ENCODE results near the gene PPM1J.
"Not testable (repeated sequence)": the region's sequence is repeated elsewhere in the genome, so short reads cannot be mapped to it uniquely, and the experiment has no call there.

PPM1J gene

DNA sequence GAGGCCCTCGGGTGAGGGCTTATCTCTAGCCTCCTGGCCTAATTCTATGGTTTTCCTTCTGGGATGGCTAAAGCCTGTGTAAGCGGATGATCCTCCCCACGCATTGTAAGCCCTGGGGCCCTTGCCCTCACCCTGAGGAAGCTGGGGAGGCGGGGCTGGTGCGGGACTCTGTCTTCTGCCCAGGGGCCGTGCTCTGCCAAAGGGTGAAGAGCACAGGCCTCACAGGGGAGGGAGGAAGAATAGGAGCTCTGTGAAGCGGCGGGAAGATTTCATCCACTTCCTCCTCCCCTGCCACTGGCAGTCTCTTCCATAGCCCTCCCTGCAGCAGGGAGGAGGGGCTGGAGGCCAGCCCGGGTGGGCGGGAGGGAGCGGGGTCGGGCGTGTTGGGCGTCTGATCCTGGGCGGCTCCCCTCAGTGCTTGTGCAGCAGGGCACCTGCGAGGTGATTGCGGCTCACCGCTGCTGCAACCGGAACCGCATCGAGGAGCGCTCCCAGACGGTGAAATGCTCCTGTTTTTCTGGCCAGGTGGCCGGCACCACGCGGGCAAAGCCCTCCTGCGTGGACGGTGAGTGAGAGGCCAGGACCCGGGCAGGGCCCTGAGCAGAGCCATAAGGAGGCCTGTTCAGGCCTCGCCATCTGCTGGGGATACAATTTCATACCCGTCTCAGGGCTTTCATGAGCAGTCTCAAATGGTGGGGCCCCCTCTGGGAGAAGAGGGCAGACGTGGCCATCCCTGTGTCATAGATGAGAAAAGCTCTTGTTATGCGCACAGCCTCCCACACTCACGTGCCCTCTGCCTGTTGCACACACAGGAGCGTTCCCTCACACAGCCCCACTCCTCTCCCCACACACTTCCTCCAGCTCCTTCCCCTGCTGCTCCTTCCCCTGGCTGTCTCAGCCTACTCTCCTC is 7.7 kb upstream of the PPM1J start:
- DNase-seq (ENCODE audit: low read depth), result peak; percentile 45
- H3K4me3 ChIP-seq (ENCODE audit: low read depth, low read length), result no peak overlapping the region

DNA sequence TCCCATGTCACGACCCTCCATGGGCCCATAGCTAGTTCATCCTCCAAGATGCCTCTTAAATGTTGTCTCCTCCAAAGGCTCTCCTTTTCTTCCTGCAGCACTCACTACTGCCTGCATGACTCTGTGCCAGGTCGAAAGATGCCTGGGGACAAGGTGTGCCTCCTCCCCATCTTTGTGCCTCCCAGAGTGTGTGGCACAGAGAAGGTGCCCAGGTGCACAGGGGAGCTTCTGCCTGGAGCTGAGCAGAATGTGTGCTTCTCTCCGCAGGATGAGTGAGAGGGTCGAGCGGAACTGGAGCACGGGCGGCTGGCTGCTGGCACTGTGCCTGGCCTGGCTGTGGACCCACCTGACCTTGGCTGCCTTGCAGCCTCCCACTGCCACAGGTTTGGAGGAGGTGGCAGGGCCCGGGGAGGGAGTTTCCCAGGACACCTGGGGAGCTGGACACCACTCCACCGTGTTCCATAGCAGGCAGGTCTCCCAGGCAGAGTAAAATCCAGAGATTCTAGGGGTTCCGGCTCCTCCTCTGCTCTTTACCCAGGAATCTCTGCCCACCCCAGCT is 6.9 kb upstream of the PPM1J start:
- DNase-seq (ENCODE audit: low read depth), result no peak
- no peak overlapping the region for H3K4me3 ChIP-seq (ENCODE audit: low read depth, low read length)

DNA sequence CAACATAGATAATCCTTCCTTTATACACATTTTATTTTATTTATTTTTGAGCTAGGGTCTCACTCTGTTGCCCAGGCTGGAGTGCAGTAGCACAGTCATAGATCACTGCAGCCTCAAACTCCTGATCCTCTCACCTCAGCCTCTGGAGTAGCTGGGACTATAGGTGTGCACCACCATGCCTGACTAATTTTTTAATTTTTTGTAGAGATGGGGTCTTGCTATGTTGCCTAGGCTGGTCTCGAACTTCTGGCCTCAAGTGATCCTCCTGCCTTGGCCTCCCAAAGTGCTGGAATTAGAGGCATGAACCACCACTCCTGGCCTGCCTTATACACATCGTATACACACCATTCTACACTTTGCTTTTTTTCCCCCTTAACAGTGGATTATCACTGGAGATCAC is 6.2 kb upstream of the PPM1J start:
- H3K4me3 ChIP-seq (ENCODE audit: low read depth, low read length); DNase-seq (ENCODE audit: low read depth): not testable (repeated sequence)

DNA sequence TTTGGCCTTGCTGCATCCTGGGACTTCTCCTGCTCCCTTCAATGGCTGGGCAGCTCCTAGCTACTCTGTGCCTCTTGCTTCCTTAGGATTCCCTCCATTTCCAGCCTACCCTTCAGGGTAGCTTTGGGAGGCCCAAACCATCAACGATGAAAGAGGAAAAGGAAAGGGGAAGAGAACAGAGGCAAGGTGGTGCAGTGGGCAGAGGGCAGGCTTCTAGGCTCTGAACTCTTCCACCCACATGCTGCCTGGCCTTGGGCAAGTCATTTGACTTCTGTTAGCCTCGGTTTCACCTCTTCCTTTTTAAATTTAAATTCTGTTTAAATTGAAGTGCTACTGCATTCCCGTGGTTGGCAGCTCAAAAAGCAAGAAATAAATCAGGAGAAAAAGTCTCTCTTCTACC is 5.7 kb upstream of the PPM1J start:
- DNase-seq (ENCODE audit: low read depth), result no peak
- H3K4me3 ChIP-seq (ENCODE audit: low read depth, low read length), result no peak overlapping the region

DNA sequence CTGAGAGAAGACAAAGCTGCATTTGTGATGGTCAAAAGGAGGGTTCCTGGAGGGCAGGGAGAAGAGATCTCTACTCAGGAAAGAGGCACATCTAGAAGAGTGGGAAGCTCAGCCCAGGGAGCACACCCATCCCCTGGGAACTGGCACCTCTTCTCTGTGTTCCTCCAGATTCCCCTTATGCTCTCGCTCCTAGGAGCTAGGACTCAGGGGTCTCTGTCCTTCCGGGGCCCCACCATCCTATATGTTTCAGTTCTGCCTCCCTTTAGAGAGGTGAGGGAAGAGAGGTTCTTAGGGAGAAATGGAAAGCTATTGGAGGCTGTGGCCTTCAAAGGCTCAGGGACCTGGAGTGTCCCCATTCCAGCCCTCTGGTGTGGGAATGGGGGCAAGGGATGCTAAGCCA is 4.6 kb upstream of the PPM1J start:
- DNase-seq (ENCODE audit: low read depth), result no peak
- H3K4me3 ChIP-seq (ENCODE audit: low read depth, low read length), result no peak overlapping the region

DNA sequence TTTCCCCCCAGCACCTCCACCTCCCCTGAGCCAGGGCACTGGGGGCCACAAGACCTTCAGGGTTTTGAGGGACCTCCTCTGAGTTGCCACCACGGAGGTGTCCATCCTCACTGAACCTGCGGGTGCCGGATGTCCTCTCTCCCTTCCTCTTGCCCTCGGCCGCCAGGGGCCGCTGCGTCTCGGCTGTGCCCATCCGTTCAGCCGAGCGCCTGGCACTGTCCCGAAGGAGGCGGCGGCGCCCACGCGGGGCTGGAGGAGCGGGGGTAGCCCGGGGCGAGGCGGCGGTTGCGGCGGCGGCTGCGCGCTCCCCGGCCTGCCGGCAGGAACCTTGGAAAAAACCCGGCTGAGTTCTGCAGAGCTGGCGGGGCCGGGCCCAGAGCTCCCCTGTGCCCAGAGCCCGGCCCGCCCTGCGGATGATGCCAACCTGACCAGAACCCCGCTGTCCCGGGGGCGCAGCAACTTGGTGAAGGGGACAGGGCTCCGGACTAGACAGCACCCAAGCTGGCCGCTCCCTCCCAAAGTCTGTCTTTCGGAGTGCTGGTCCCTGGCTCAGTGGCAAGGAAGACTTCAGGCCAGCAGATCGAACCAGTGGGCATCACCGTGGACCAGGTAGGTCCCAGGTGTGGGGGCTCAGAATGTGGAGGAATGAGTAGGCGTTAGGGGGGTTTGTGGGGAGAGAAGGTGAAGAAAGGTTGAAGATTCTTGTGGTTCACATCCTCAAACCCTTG is 3.7 kb upstream of the PPM1J start:
- peak overlapping the region; percentile 26 for H3K4me3 ChIP-seq (ENCODE audit: low read depth, low read length)

DNA sequence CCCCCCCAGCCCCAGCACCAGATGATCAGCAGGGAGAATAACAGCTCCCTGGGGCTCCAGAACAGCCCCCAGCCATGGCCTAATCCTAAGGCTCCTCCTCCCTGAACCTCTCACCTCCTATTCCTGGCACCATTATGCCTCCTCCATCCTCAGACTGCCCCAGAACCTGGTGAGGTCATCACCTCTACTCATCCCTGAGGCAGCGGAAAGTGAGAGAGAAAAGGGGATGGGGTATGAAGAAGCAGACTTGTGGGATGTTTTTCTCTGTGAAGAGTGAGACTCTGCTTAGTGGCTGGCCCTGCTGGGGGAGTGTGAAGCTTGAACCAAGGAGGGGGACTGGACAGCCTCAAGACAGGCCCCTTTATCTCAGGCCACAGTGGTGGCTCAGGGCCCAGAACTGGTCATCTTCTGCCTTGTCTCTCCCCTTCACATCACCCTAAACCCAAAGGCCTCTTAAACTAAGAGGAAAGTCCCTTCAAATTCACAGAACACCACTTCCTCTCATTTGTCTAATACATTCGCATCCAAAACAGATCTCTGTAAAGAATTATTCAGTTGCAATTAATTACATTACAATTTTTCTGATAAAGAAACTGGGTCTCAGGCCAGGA is 2.2 kb upstream of the PPM1J start:
- DNase-seq (ENCODE audit: low read depth), result no peak
- no peak overlapping the region for H3K4me3 ChIP-seq (ENCODE audit: low read depth, low read length)

More for the DNA sequence above, 3.7 kb upstream of the PPM1J start:
- no peak for DNase-seq (ENCODE audit: low read depth)

DNA sequence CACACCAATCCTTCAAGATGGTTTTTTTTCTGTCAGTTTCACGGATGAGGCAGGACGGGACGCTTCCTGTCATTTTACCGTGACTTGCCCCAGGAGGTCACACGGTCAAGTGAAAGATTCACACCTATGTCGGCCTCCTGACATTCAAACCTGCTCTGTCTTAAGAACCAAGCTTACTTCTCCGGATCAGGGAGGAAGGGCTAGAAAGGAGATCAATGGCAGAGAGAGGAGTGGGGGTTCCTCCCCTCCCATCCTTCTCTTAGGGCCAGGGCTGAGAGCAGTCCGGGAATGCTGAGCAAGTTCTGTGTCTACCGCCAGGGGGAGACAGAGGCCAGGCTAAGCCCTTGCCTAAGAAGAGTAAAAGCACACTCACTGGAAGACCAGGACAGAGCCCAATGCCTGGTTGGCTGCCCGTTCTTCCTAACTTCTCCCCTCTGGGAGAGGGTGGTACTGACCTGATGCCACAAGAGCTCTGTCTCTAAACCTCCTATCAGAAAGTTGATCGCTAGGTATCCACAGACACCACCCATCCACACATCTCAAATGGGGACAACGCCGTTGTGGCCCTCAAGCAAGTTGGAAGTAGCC is 1.1 kb upstream of the PPM1J start:
- peak; percentile 62 for DNase-seq (ENCODE audit: low read depth)
- peak overlapping the region; percentile 71 for H3K4me3 ChIP-seq (ENCODE audit: low read depth, low read length)

DNA sequence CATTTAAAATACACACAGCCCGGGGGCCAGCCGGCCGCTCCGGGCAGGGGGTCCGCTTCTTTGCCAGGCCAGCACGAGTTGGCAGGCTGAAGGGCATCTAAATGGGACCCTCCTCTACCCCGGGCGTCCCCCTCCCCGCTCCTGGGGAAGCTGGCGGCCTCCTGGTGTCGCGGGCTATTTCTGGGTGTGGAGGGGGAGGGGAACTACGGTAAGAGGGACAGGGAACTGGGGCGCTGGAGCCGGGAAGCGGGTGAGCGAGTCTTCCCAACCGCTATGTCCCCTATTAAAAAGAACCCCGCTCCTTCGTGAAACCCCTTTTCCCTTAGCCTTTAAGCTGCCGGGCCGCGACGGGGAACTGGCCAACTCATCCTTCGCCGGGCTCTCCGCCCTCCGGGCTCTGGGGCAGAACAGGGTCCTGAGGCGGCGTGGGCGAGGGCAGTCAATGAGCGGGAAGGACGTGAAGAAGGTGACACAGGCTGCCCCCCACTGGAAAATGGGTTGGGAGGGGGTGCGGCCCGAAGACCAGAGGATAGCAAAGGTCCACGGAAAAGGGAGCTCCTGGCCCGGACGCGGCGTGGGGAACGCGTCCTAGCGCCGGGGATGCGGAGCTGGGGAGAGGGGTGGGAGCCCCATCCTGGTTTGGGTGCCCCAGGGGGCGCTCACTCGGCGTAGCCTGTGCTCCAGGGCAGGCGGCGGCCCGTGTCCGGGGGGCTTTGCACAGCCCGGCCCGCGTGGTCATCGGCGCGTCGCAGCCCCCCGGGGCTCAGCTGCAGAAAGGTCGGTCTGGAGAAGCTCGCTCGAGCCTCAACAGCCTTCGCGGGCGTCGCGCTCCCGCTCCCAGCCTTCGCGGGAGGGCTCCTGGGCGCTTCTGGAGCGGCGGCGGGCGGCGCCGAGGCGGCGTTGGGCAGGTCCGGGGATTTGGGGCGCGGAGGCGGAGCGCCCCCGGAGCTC is 544 bp downstream of the PPM1J start:
- no peak for DNase-seq (ENCODE audit: low read depth)

DNA sequence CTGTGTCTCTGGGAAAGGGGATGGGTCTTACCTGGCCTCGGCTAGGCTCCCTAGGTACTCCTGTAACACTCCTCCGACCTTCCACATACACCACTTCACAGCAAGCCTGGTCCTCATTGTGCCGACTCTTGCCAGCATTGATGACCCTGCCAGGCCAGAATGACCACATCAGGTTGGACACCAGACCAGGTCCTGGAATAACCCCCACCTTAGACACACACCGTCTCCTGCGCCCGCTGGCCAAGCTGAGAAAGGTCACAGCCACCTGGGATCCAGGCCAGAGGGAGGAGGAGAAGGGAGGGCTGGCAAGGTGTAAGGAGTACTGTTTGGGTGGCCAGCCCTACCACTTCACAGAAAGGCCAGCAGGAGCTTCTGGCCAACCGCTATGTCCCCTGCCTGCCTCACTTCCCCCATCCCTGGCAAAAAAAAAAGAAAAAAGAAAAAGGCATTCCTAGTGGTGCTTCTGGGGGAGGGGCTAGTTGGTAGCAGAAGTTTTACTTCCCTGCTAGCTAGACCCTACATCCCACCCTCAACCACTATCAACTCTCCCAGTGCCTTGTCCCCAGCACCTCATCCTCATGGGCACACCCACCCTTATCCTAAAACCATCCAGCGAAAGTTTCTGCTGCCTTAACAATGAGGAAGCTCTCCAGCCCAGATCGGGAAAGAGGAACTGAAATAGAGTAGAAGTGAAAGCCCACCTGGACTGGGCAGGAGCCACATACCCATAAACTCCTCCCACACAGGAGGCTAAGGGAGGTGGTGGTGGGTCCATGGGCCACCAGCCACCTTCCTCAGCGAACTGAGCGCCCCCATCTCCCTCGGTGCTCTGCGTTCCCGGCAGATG is 1.4 kb downstream of the PPM1J start:
- peak overlapping the region; percentile 71 for H3K4me3 ChIP-seq (ENCODE audit: low read depth, low read length)
- DNase-seq (ENCODE audit: low read depth), result no peak

More for the DNA sequence above, 544 bp downstream of the PPM1J start:
- H3K4me3 ChIP-seq (ENCODE audit: low read depth, low read length), result peak overlapping the region; percentile 71

DNA sequence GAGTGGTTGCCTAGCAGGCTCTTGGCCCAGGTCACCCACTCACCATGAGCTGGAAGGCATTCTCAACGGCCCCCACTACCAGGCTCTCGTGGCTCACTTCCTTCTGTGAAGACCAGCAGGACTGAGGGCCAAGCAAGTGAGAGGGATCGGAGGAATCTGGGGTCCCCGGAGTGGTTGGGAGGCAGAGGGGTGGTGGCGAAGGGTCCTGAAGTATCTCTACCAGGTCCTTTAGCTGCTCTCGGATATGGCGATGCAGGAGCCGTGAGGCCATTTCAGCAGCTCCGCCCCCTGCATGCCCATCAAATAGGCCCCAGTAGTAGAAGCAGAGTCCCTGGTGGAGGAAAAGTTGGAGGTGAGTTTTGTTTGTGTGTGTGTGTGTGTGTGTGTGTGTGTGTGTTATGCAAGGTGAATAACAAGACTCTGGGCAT is 2.4 kb downstream of the PPM1J start:
- DNase-seq (ENCODE audit: low read depth), result no peak
- no peak overlapping the region for H3K4me3 ChIP-seq (ENCODE audit: low read depth, low read length)

DNA sequence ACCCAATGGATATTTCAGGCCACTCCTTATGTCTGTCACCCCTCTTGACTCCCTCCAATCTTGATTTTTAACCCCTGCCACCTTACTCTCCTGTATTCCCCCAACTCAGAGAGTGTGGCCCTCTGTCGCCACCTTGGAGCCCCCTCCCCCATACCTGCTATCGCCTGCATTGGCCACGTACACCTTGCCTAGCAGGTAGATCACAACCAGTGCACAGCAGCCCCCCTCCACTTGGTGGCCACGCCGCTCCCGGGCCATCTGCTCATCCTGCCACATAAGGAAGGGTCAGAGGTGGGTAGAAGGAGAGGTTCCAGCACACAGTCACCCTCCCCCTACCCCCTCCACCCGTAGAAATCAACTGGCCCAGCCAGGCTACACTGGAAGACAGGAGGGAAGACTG is 2.9 kb downstream of the PPM1J start:
- DNase-seq (ENCODE audit: low read depth), result no peak
- no peak overlapping the region for H3K4me3 ChIP-seq (ENCODE audit: low read depth, low read length)

DNA sequence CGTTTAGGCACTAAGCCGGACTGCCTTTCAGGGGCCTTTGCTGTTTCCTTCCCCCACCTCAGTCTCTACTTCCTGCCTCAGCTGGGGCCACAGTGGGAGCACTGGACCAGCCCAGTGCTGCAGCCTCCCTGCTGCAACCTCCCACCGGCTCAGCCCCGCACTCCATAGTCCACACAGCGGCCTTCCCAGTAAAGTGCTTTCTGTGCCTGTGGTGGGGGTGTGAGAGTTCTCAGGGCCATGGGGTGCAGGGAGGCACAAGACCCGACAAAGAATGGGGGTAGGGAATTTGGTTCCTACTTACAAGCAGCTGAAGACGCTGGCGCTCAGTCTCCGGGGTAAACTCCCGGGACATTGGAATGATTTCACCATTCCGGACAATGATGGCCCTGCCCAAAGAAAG is 3.5 kb downstream of the PPM1J start:
- DNase-seq (ENCODE audit: low read depth), result no peak

DNA sequence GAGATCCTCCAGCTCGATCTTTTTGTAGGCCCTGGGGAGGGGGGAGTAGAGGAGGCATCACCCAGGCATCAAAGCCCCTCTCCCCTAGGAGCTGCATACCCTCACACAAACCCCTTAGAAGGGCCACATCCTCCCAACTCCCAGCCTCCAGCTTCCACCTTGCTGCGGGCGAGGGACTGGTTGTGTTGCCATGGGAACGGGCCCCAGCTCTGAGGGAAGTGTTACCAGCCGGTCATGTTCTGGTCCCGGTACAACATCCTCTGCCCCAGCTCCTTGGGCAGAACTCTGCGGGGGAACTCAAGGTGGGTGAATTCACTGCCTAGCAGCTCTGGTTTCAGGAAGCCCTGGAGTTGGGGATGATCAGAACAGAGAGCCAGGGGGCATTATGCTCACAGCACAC is 4.1 kb downstream of the PPM1J start:
- no peak overlapping the region for H3K4me3 ChIP-seq (ENCODE audit: low read depth, low read length)
- no peak for DNase-seq (ENCODE audit: low read depth)

More for the DNA sequence above, 3.5 kb downstream of the PPM1J start:
- H3K4me3 ChIP-seq (ENCODE audit: low read depth, low read length), result no peak overlapping the region

DNA sequence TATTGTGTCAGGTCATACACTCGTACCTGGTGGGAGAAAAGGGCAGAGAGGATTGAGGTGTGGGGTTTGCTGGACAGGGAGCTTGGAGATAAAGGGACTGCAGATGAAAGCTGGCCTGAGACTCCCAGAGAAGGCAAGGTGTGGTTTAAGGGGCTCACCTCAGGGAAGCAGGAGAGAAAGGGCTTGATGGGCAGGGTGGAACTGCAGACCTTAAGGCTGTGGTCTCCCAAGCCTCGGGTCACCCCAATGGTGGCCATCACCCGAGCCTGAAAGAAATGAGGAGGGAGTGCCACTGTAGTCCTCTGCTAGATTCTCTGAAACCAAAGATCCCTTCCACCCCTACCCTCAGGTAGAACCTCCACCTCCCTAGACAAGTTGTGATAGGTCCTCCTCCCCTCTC is 4.5 kb downstream of the PPM1J start:
- no peak overlapping the region for H3K4me3 ChIP-seq (ENCODE audit: low read depth, low read length)
- no peak for DNase-seq (ENCODE audit: low read depth)

DNA sequence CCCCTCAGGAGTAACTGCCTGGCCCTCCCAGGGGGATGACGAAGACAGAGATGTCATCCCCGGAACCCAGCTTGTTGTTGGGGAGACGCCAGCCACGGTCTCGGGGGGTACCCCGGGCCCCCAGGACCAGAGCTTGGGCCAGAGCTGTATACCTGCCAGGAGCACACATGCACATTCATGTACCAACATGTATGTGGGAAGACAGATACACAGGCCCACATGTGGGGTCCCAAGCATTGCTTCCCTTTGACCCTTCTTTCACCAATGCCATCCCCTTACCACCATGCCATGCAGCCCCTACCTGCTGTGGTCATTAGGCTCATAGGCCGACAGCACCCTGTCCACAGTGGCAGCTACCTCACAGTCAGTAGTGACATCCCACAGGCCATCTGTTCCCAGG is 5.0 kb downstream of the PPM1J start:
- no peak overlapping the region for H3K4me3 ChIP-seq (ENCODE audit: low read depth, low read length)
- no peak for DNase-seq (ENCODE audit: low read depth)

DNA sequence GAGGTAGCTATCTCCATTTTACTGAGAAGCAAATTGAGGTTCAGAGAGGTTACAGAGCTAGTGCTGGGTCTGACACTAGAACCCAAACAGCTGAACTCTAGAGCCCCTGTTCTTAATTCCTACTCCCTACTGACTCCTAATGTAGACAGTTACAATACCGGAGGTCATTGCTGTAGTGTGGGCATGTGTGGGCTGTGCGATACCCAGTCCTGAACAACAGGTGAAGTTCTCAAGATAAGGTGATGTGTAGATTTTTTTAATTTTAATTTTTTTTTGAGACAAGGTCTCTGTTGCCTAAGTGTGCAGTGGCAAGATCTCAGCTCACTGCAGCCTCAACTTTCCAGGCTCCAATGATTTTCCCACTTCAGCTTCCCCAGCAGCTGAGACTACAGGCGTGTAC is 6.6 kb downstream of the PPM1J start:
- DNase-seq (ENCODE audit: low read depth), result no peak
- H3K4me3 ChIP-seq (ENCODE audit: low read depth, low read length), result no peak overlapping the region

DNA sequence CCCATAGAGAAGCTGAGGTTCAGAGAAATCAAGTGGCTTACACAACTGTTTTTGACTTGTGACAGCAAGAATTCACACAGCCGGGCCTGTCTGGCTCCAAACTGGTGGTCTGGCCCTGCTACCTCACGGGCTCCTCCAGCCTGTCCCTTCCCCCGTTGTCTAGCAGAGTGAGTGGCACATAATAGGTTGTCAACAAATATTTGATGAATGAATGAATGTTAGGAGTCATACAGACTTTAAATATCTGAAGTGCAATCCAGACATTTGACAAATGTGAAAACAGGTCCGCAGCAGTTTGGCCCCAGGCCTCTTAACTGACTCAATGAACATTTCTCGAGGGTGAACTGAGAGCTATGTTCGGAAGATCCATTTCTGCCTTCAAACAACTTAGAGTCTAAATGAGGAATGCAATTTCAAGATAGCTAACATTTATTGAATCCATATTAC is 7.1 kb downstream of the PPM1J start:
- H3K4me3 ChIP-seq (ENCODE audit: low read depth, low read length), result no peak overlapping the region
- DNase-seq (ENCODE audit: low read depth), result no peak
